Neural progenitor cell (in vitro differentiated cells): ENCODE measurements around the gene PTGER2.

ENCODE experiments used
- EZH2 ChIP-seq: fragments of 200-600 bp; sonication (generic); IDR thresholded peaks from 2 replicates; pipeline ENCODE4 v1.6.1; 2017; ENCODE audit warnings: antibody characterized with exemption, mild to moderate bottlenecking, moderate library complexity
- TF ChIP-seq, protein P1 (sequence below): fragments of 200-600 bp; sonication (generic); IDR thresholded peaks from 2 replicates; pipeline ENCODE4 v1.5.1; 2017; ENCODE audit warnings: antibody characterized with exemption, mild to moderate bottlenecking

- no peak for TF ChIP-seq EZH2
- TF ChIP-seq, protein P1, sequence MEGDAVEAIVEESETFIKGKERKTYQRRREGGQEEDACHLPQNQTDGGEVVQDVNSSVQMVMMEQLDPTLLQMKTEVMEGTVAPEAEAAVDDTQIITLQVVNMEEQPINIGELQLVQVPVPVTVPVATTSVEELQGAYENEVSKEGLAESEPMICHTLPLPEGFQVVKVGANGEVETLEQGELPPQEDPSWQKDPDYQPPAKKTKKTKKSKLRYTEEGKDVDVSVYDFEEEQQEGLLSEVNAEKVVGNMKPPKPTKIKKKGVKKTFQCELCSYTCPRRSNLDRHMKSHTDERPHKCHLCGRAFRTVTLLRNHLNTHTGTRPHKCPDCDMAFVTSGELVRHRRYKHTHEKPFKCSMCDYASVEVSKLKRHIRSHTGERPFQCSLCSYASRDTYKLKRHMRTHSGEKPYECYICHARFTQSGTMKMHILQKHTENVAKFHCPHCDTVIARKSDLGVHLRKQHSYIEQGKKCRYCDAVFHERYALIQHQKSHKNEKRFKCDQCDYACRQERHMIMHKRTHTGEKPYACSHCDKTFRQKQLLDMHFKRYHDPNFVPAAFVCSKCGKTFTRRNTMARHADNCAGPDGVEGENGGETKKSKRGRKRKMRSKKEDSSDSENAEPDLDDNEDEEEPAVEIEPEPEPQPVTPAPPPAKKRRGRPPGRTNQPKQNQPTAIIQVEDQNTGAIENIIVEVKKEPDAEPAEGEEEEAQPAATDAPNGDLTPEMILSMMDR = no peak
These were observed 1.2 kb upstream of the PTGER2 start for GRCh38 chr14:52312931-52313355.
